Loucy (cell line): ENCODE results near the gene NEK4.

ENCODE experiments used
- EZH2phosphoT487 ChIP-seq: fragments of 200-600 bp; IDR thresholded peaks from 2 replicates; pipeline ENCODE4 v1.6.1; 2018; ENCODE audit warnings: antibody characterized with exemption, mild to moderate bottlenecking, moderate library complexity, borderline replicate concordance
- TF ChIP-seq, protein P1 (sequence below): fragments of 200-600 bp; sonication (generic); conservative IDR thresholded peaks from 2 replicates; pipeline ENCODE4 v1.5.1; 2014; ENCODE audit warnings: mild to moderate bottlenecking, antibody characterized with exemption, low read length

GRCh38 chr3:52742418-52743041 lies 28.2 kb downstream of the NEK4 start:
- TF ChIP-seq, protein P1, sequence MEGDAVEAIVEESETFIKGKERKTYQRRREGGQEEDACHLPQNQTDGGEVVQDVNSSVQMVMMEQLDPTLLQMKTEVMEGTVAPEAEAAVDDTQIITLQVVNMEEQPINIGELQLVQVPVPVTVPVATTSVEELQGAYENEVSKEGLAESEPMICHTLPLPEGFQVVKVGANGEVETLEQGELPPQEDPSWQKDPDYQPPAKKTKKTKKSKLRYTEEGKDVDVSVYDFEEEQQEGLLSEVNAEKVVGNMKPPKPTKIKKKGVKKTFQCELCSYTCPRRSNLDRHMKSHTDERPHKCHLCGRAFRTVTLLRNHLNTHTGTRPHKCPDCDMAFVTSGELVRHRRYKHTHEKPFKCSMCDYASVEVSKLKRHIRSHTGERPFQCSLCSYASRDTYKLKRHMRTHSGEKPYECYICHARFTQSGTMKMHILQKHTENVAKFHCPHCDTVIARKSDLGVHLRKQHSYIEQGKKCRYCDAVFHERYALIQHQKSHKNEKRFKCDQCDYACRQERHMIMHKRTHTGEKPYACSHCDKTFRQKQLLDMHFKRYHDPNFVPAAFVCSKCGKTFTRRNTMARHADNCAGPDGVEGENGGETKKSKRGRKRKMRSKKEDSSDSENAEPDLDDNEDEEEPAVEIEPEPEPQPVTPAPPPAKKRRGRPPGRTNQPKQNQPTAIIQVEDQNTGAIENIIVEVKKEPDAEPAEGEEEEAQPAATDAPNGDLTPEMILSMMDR, result peak; percentile 73
- no peak for TF ChIP-seq EZH2phosphoT487
